ENCODE data around the gene ANKRD36C. TPM values are rescaled to one million over a fixed set of nuclear protein-coding genes. Genes with fewer than 3 reads are reported as not detected.
A peak's percentile ranks its signal among the peaks of the same experiment; 100 is the strongest.
"Not testable (repeated sequence)": the region's sequence is repeated elsewhere in the genome, so short reads cannot be mapped to it uniquely, and the experiment has no call there.

ANKRD36C gene
- total and polyA plus RNA-seq, 2 donors (not counting 1 experiment from before 2014, with no cell fraction given), result 2.5 to 103 TPM

DNA sequence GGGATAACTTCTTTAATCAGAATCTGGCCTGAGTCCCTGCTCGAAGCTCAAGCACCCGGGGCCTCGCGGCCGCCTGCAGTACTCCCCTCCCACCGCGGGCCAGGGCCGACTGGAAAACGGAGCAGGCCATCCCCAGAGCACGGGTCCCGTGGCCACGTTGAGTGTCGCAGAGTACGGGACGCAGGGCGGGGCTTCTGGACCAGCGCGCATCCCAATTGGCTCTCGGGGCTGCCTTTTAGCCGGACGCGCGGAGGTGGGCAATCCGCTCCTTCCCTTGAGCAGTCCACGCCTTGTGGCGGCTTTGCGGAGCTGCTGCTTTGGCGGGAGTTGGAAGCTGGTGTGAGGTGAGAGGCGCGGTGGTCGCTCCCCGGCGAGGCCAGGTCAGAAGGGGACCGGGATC is 202.2 kb downstream of the ANKRD36C start:
- H3K79me2 ChIP-seq (ENCODE audit: control insufficient read depth, insufficient read depth, low read length); H3K9ac ChIP-seq (ENCODE audit: low read length); H3K27ac Mint-ChIP-seq; H3K4me1 ChIP-seq (ENCODE audit: control insufficient read depth in 2 of 2, insufficient read depth in 2 of 2, low read length in 2 of 2); DNase-seq; POLR2A ChIA-PET; H3K4me1 Mint-ChIP-seq; H4K20me1 ChIP-seq (ENCODE audit: control insufficient read depth, insufficient read depth, low read length, poor library complexity, severe bottlenecking); H3K9me3 Mint-ChIP-seq (ENCODE audit: insufficient read depth); H3K36me3 ChIP-seq (replicated peaks in 1 of 2; ENCODE audit: control extremely low read depth in 1 of 2, control insufficient read depth in 1 of 2, extremely low read depth in 1 of 2, insufficient read depth in 2 of 2, low read length in 1 of 2); intact Hi-C loops (cut with micrococcal nuclease); H3K4me2 ChIP-seq (replicated peaks; ENCODE audit: low read depth, low read length, poor library complexity, severe bottlenecking); H2AFZ ChIP-seq (ENCODE audit: insufficient read depth, low read depth, low read length, poor library complexity, severe bottlenecking); H3K4me3 ChIP-seq (ENCODE audit: control extremely low read depth in 1 of 5, extremely low read depth in 1 of 5, insufficient read depth in 1 of 5, low read depth in 2 of 5, low read length in 4 of 5); H3K27me3 ChIP-seq (replicated peaks in 1 of 4; ENCODE audit: control extremely low read depth in 1 of 4, control insufficient read depth in 3 of 4, insufficient read depth in 4 of 4, low read length in 3 of 4); H3K9me3 ChIP-seq (ENCODE audit: control extremely low read depth in 1 of 3, control insufficient read depth in 2 of 3, insufficient read depth in 1 of 3, low read length in 2 of 3); H3K27me3 Mint-ChIP-seq; H3K27ac ChIP-seq (ENCODE audit: low read length in 2 of 2); H3K4me3 Mint-ChIP-seq; CTCF ChIA-PET: not testable (repeated sequence)
- peak; percentile 31 for ATAC-seq (ENCODE audit: low read depth)
- no CpG with 5 or more reads among the region's 34 CpGs for WGBS (ENCODE audit: insufficient coverage)

DNA sequence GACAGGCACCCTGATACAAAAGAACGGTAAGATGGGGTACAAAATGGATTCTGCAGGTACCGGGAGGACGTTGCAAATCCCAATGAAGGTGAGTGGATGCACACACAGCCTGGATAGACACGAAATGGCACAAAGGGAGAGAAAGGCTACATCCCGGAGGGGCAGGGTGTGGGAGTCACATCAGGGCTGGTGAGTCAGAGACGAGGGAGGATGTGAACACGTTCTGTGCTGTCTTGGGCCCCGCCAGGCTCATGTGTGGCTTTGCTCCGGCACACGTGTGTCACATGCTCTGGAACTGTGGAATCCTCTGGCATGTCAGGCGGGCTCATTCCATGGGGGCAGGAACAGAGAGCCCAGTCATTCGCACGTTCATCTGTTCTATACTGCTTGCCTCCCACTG is 203.0 kb downstream of the ANKRD36C start:
- H3K79me2 ChIP-seq (ENCODE audit: control insufficient read depth, insufficient read depth, low read length); H3K36me3 ChIP-seq (replicated peaks in 1 of 2; ENCODE audit: control extremely low read depth in 1 of 2, control insufficient read depth in 1 of 2, extremely low read depth in 1 of 2, insufficient read depth in 2 of 2, low read length in 1 of 2); H3K27ac Mint-ChIP-seq; DNase-seq; H3K4me3 Mint-ChIP-seq; CTCF ChIA-PET; H2AFZ ChIP-seq (ENCODE audit: insufficient read depth, low read depth, low read length, poor library complexity, severe bottlenecking); H4K20me1 ChIP-seq (ENCODE audit: control insufficient read depth, insufficient read depth, low read length, poor library complexity, severe bottlenecking); H3K4me1 Mint-ChIP-seq; H3K4me1 ChIP-seq (ENCODE audit: control insufficient read depth in 2 of 2, insufficient read depth in 2 of 2, low read length in 2 of 2); POLR2A ChIA-PET; H3K27ac ChIP-seq (ENCODE audit: low read length in 2 of 2); H3K9me3 Mint-ChIP-seq (ENCODE audit: insufficient read depth); H3K9me3 ChIP-seq (ENCODE audit: control extremely low read depth in 1 of 3, control insufficient read depth in 2 of 3, insufficient read depth in 1 of 3, low read length in 2 of 3); H3K27me3 Mint-ChIP-seq; H3K4me2 ChIP-seq (replicated peaks; ENCODE audit: low read depth, low read length, poor library complexity, severe bottlenecking); H3K27me3 ChIP-seq (replicated peaks in 1 of 4; ENCODE audit: control extremely low read depth in 1 of 4, control insufficient read depth in 3 of 4, insufficient read depth in 4 of 4, low read length in 3 of 4); ATAC-seq (ENCODE audit: low read depth); H3K9ac ChIP-seq (ENCODE audit: low read length); intact Hi-C loops (cut with micrococcal nuclease); H3K4me3 ChIP-seq (ENCODE audit: control extremely low read depth in 1 of 5, extremely low read depth in 1 of 5, insufficient read depth in 1 of 5, low read depth in 2 of 5, low read length in 4 of 5): not testable (repeated sequence)
- no CpG with 5 or more reads among the region's 13 CpGs for WGBS (ENCODE audit: insufficient coverage)

Small RNAs within 50 kb of the gene (small RNA-seq; reads per million reads assigned to genes)
- not detected for gene RN7SL210P (ENCODE audit: insufficient read length, low read depth, low replicate concordance)

Other genes with a start within 250 kb of the ANKRD36C start
- 2.5 and 3.6 TPM in 2 replicates for gene GPAT2, start 43.1 kb upstream of the ANKRD36C start, total RNA-seq
- 0.99 and 11.7 TPM in 2 replicates for gene GPAT2, start 43.1 kb upstream of the ANKRD36C start, polyA plus RNA-seq
- gene ADRA2B, start 124.7 kb upstream of the ANKRD36C start, total RNA-seq, result 0.27 and 0.36 TPM in 2 replicates
- 0.46 and 1.4 TPM in 2 replicates for gene ADRA2B, start 124.7 kb upstream of the ANKRD36C start, polyA plus RNA-seq
- 0.41 and 0.59 TPM in 2 replicates for gene ASTL, start 146.7 kb upstream of the ANKRD36C start, total RNA-seq
- gene ASTL, start 146.7 kb upstream of the ANKRD36C start, polyA plus RNA-seq, result 0.15 and 1.1 TPM in 2 replicates
- gene DUSP2, start 153.6 kb upstream of the ANKRD36C start, total RNA-seq, result 69.8 and 74.9 TPM in 2 replicates
- 323 and 433 TPM in 2 replicates for gene DUSP2, start 153.6 kb upstream of the ANKRD36C start, polyA plus RNA-seq
- gene STARD7, start 217.0 kb upstream of the ANKRD36C start, total RNA-seq, result 132 and 133 TPM in 2 replicates
- 35.1 and 42.9 TPM in 2 replicates for gene STARD7, start 217.0 kb upstream of the ANKRD36C start, polyA plus RNA-seq